ENCODE measurements around the gene FAM83C. TPM values are rescaled to one million over a fixed set of nuclear protein-coding genes. Genes with fewer than 3 reads are reported as not detected.

Gene FAM83C
- total and polyA plus RNA-seq, 2 donors (not counting 1 experiment from before 2014, with no cell fraction given) = not detected

DNA sequence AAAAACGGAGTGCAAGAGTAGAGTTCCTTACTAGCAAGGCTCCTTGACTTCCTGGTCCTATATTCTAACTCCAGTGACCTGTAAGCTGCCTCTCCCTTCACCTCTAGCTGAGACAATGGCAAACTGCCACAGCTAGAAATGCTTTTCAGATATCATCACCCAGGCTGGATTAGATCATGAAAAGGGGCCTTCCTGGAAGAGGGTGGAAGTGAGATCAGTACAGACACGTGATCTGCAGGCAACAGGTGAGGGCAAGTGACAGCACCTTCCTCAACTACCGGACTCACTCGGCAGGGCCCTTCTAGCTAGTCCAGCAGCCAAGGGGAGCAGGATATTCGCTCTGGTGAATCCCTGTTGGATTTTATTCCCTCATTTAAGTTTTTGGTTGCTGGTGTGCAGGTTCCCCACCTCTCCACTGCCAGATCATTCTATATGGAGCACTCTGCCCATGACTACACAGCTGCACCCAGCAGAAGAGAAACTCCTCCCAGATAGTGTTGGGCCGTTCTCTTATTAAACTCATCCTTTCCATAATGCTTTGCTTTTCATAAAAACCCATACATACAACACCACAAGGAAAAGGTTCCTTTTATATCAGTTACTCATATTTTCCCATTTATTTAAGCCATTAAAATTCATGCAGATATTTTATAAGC lies 26.4 kb upstream of the FAM83C start:
- ATAC-seq (ENCODE audit: low read depth) (no peak), DNase-seq (no peak)
- TF ChIP-seq, protein P1, sequence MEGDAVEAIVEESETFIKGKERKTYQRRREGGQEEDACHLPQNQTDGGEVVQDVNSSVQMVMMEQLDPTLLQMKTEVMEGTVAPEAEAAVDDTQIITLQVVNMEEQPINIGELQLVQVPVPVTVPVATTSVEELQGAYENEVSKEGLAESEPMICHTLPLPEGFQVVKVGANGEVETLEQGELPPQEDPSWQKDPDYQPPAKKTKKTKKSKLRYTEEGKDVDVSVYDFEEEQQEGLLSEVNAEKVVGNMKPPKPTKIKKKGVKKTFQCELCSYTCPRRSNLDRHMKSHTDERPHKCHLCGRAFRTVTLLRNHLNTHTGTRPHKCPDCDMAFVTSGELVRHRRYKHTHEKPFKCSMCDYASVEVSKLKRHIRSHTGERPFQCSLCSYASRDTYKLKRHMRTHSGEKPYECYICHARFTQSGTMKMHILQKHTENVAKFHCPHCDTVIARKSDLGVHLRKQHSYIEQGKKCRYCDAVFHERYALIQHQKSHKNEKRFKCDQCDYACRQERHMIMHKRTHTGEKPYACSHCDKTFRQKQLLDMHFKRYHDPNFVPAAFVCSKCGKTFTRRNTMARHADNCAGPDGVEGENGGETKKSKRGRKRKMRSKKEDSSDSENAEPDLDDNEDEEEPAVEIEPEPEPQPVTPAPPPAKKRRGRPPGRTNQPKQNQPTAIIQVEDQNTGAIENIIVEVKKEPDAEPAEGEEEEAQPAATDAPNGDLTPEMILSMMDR (IDR thresholded peaks at IDR 0.05) = no peak
- no peak for TF ChIP-seq EZH2 (IDR thresholded peaks at IDR 0.05; ENCODE audit: borderline replicate concordance, insufficient read depth, low read depth, low read length, poor library complexity, severe bottlenecking)
- Histone ChIP-seq H3K4me1 (ENCODE audit: control insufficient read depth in 2 of 2, insufficient read depth in 2 of 2, low read length in 2 of 2) (no peaks in the 10 kb centered on the region), H3K4me2 (replicated peaks; ENCODE audit: low read depth, low read length, poor library complexity, severe bottlenecking) (no peak overlapping the region), H4K20me1 (ENCODE audit: control insufficient read depth, insufficient read depth, low read length, poor library complexity, severe bottlenecking) (no peaks in the 10 kb centered on the region), H3K79me2 (ENCODE audit: control insufficient read depth, insufficient read depth, low read length) (no peaks in the 10 kb centered on the region), H3K9me3 (ENCODE audit: control extremely low read depth in 1 of 3, control insufficient read depth in 2 of 3, insufficient read depth in 1 of 3, low read length in 2 of 3) (no peaks in the 10 kb centered on the region), H3K36me3 (replicated peaks in 1 of 2; ENCODE audit: control extremely low read depth in 1 of 2, control insufficient read depth in 1 of 2, extremely low read depth in 1 of 2, insufficient read depth in 2 of 2, low read length in 1 of 2) (peaks cover 0 to 7% of the 10 kb centered on the region in 2 experiments), H3K27me3 (replicated peaks in 1 of 4; ENCODE audit: control extremely low read depth in 1 of 4, control insufficient read depth in 3 of 4, insufficient read depth in 4 of 4, low read length in 3 of 4) (no peaks in the 10 kb centered on the region), H2AFZ (ENCODE audit: insufficient read depth, low read depth, low read length, poor library complexity, severe bottlenecking) (no peak overlapping the region), H3K9ac (ENCODE audit: low read length) (no peak overlapping the region), H3K4me3 (ENCODE audit: control extremely low read depth in 1 of 5, extremely low read depth in 1 of 5, insufficient read depth in 1 of 5, low read depth in 2 of 5, low read length in 4 of 5) (no peak overlapping the region), H3K27ac (ENCODE audit: low read length in 2 of 2) (no peak overlapping the region)
- ChIA-PET POLR2A (no interaction called here), CTCF (interaction anchor here (1.2 to 1.8 kb wide), 2 partner anchors 16 to 25 kb away, joined by 3 to 7 read pairs; no protein-coding TSS in a partner anchor)
- H3K27ac Mint-ChIP-seq = no peak overlapping the region
- H3K9me3 Mint-ChIP-seq (ENCODE audit: insufficient read depth) = no peaks in the 10 kb centered on the region
- WGBS (ENCODE audit: insufficient coverage) = 96% methylated on average over 5 of the region's 6 CpGs
- intact Hi-C loops (cut with micrococcal nuclease) = no loop called here
- H3K4me1 Mint-ChIP-seq = no peaks in the 10 kb centered on the region
- H3K4me3 Mint-ChIP-seq = no peak overlapping the region
- no peaks in the 10 kb centered on the region for H3K27me3 Mint-ChIP-seq

DNA sequence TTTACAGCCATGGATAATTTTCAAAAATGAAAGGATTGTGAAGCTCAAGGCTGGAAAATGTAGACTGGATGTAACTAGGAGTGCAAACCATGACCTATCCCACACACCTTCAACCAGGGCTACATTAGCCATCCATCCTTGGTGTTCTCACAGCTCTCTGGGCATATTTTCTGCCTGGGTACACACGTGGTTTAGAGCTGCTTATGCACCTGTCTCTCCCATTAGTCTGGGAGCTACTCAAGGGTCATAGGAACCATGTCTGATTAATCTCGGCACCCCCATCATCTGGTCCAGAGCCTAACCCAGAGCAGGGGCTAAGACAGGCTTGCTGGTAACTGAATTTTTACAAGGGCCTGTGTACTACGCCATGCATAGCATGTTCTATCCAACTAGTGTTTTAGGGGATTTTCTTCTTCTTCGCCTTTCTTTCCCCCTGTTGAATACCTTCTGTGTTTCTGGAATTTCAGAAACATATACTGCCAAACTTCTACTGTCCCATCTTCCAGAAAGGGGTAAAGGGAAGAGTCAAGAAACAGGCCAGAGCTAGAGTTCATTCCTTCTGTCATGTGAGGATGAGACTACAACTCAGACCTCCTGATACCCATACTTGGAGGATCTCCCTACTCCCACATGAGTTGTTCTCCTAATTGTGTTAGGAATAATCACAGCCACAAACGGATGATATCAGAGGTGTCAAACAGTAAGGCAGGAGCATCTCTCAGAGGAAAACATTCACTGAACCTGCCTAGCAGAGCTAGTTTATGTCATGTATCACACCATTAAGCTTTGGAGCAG lies 25.4 kb upstream of the FAM83C start:
- no peak overlapping the region for H3K4me2 ChIP-seq (replicated peaks; ENCODE audit: low read depth, low read length, poor library complexity, severe bottlenecking)
- Mint-ChIP-seq H3K27me3 (no peaks in the 10 kb centered on the region), H3K4me3 (no peak overlapping the region), H3K27ac (no peak overlapping the region), H3K4me1 (no peaks in the 10 kb centered on the region), H3K9me3 (ENCODE audit: insufficient read depth) (no peaks in the 10 kb centered on the region)
- H3K4me1 ChIP-seq (ENCODE audit: control insufficient read depth in 2 of 2, insufficient read depth in 2 of 2, low read length in 2 of 2) = no peaks in the 10 kb centered on the region
- no peak for ATAC-seq (ENCODE audit: low read depth)
- no peaks in the 10 kb centered on the region for H3K27me3 ChIP-seq (replicated peaks in 1 of 4; ENCODE audit: control extremely low read depth in 1 of 4, control insufficient read depth in 3 of 4, insufficient read depth in 4 of 4, low read length in 3 of 4)
- H2AFZ ChIP-seq (ENCODE audit: insufficient read depth, low read depth, low read length, poor library complexity, severe bottlenecking) = no peak overlapping the region
- 83% methylated on average over 2 of the region's 5 CpGs for WGBS (ENCODE audit: insufficient coverage)
- DNase-seq = no peak
- no peaks in the 10 kb centered on the region for H3K79me2 ChIP-seq (ENCODE audit: control insufficient read depth, insufficient read depth, low read length)
- intact Hi-C loops (cut with micrococcal nuclease) = no loop called here
- ChIA-PET POLR2A (interaction anchor here (0.6 kb wide), 1 partner anchor 827 kb away, joined by 5 read pairs; no protein-coding TSS in a partner anchor), CTCF (interaction anchor here (0.5 to 1.8 kb wide), 3 partner anchors 10 to 1360 kb away, joined by 3 to 7 read pairs (median 4); no protein-coding TSS in a partner anchor)
- no peaks in the 10 kb centered on the region for H4K20me1 ChIP-seq (ENCODE audit: control insufficient read depth, insufficient read depth, low read length, poor library complexity, severe bottlenecking)
- TF ChIP-seq, protein P1 (IDR thresholded peaks at IDR 0.05) = no peak
- TF ChIP-seq EZH2 (IDR thresholded peaks at IDR 0.05; ENCODE audit: borderline replicate concordance, insufficient read depth, low read depth, low read length, poor library complexity, severe bottlenecking) = no peak
- peaks cover 0 to 7% of the 10 kb centered on the region in 2 experiments for H3K36me3 ChIP-seq (replicated peaks in 1 of 2; ENCODE audit: control extremely low read depth in 1 of 2, control insufficient read depth in 1 of 2, extremely low read depth in 1 of 2, insufficient read depth in 2 of 2, low read length in 1 of 2)
- no peak overlapping the region for H3K27ac ChIP-seq (ENCODE audit: low read length in 2 of 2)
- H3K9me3 ChIP-seq (ENCODE audit: control extremely low read depth in 1 of 3, control insufficient read depth in 2 of 3, insufficient read depth in 1 of 3, low read length in 2 of 3) = no peaks in the 10 kb centered on the region
- H3K9ac ChIP-seq (ENCODE audit: low read length) = no peak overlapping the region
- no peak overlapping the region for H3K4me3 ChIP-seq (ENCODE audit: control extremely low read depth in 1 of 5, extremely low read depth in 1 of 5, insufficient read depth in 1 of 5, low read depth in 2 of 5, low read length in 4 of 5)
